GM23338 (cell line): Measurements from ENCODE around the gene AGAP1. TPM values are rescaled to one million over a fixed set of nuclear protein-coding genes. Genes with fewer than 3 reads are reported as not detected.
A peak's percentile ranks its signal among the peaks of the same experiment; 100 is the strongest.

Experiments used
- ATAC-seq: fragments of 200-7000 bp; cut with Tn5 transposase; 3 replicates; pipeline ENCODE4 v1.9.1; 2020
- DNase-seq: peaks from one replicate; pipeline ENCODE4 v3.0.0-alpha.2; 2015; ENCODE audit warnings: low spot score
- H2AFZ ChIP-seq: fragments of 200-600 bp; sonication (generic); 2 replicates; pipeline ENCODE4 v1.8.0; 2016; ENCODE audit warnings: antibody characterized with exemption, mild to moderate bottlenecking, moderate library complexity
- H3F3A ChIP-seq: fragments of 200-600 bp; sonication (generic); replicated peaks from 2 replicates; pipeline ENCODE4 v1.8.0; 2017; ENCODE audit warnings: antibody characterized with exemption, mixed run types, low read depth
- H3K27ac ChIP-seq: fragments of 200-600 bp; sonication (generic); 2 replicates; pipeline ENCODE4 v1.6.1; 2016; ENCODE audit warnings: low read depth
- H3K27me3 ChIP-seq: fragments of 200-600 bp; sonication (generic); 2 replicates; pipeline ENCODE4 v1.8.0; 2016; ENCODE audit warnings: mild to moderate bottlenecking, mixed run types, moderate library complexity; ENCODE audit not compliant: insufficient read depth
- H3K36me3 ChIP-seq: fragments of 200-600 bp; sonication (generic); 2 replicates; pipeline ENCODE4 v1.8.0; 2016; ENCODE audit warnings: mild to moderate bottlenecking; ENCODE audit not compliant: insufficient read depth
- H3K4me1 ChIP-seq: fragments of 200-600 bp; sonication (generic); 2 replicates; pipeline ENCODE4 v1.8.0; 2016; ENCODE audit warnings: mild to moderate bottlenecking, moderate library complexity; ENCODE audit not compliant: insufficient read depth
- H3K4me2 ChIP-seq: fragments of 200-600 bp; sonication (generic); 2 replicates; pipeline ENCODE4 v1.7.1; 2017; ENCODE audit warnings: mixed run types
- H3K4me3 ChIP-seq: fragments of 200-600 bp; sonication (generic); 2 replicates; pipeline ENCODE4 v1.6.1; 2016; ENCODE audit warnings: mixed run types
- H3K79me2 ChIP-seq: fragments of 200-600 bp; sonication (generic); replicated peaks from 2 replicates; pipeline ENCODE4 v1.8.0; 2017; ENCODE audit warnings: mild to moderate bottlenecking; ENCODE audit not compliant: insufficient read depth
- H3K9me2 ChIP-seq: fragments of 200-600 bp; sonication (generic); 2 replicates; pipeline ENCODE4 v1.8.0; 2017; ENCODE audit not compliant: insufficient read depth
- H4K20me1 ChIP-seq: fragments of 200-600 bp; sonication (generic); replicated peaks from 2 replicates; pipeline ENCODE4 v1.8.0; 2017; ENCODE audit warnings: mild to moderate bottlenecking; ENCODE audit not compliant: insufficient read depth
- H3K27ac Mint-ChIP-seq: 2 replicates; pipeline ENCODE4 v1.8.0; 2020; ENCODE audit warnings: inconsistent platforms, mild to moderate bottlenecking, moderate library complexity, mixed read lengths
- H3K27me3 Mint-ChIP-seq: 3 replicates; pipeline ENCODE4 v1.8.0; 2022; ENCODE audit warnings: low read depth, mild to moderate bottlenecking, moderate library complexity, mixed read lengths, inconsistent platforms; ENCODE audit not compliant: insufficient read depth, poor library complexity
- H3K36me3 Mint-ChIP-seq: 3 replicates; pipeline ENCODE4 v1.8.0; 2021; ENCODE audit warnings: low read depth, mild to moderate bottlenecking, inconsistent platforms, moderate library complexity, mixed read lengths
- H3K4me1 Mint-ChIP-seq: 3 replicates; pipeline ENCODE4 v1.8.0; 2020; ENCODE audit warnings: mild to moderate bottlenecking, inconsistent platforms, mixed read lengths
- H3K4me3 Mint-ChIP-seq: 3 replicates; pipeline ENCODE4 v1.8.0; 2021; ENCODE audit warnings: moderate library complexity, mild to moderate bottlenecking, inconsistent platforms, mixed read lengths
- H3K9me3 Mint-ChIP-seq: 3 replicates; pipeline ENCODE4 v1.8.0; 2020; ENCODE audit warnings: moderate library complexity, mild to moderate bottlenecking, inconsistent platforms, mixed read lengths
- CREB1 ChIP-seq: fragments of 250-450 bp; sonication (Bioruptor Pico); IDR thresholded peaks from 2 replicates; pipeline ENCODE4 v1.5.0; 2020; ENCODE audit warnings: low read depth, mild to moderate bottlenecking, moderate library complexity
- EZH2 ChIP-seq: fragments of 200-600 bp; sonication (generic); IDR thresholded peaks from one replicate; pipeline ENCODE4 v1.8.0; 2017; ENCODE audit warnings: antibody characterized with exemption, mild to moderate bottlenecking, low read depth; ENCODE audit not compliant: unreplicated experiment
- EZH2phosphoT487 ChIP-seq: fragments of 200-600 bp; sonication (generic); IDR thresholded peaks from one replicate; pipeline ENCODE4 v1.8.1; 2018; ENCODE audit warnings: antibody characterized with exemption; ENCODE audit not compliant: unreplicated experiment
- JUNB ChIP-seq: IDR thresholded peaks from one replicate; pipeline ENCODE4 v1.6.1; 2016; ENCODE audit warnings: antibody characterized with exemption; ENCODE audit not compliant: unreplicated experiment
- NANOG ChIP-seq: IDR thresholded peaks from 2 replicates; pipeline ENCODE4 v1.6.1; 2016; ENCODE audit warnings: antibody characterized with exemption, borderline replicate concordance
- POLR2AphosphoS5 ChIP-seq: IDR thresholded peaks from 2 replicates; pipeline ENCODE4 v1.6.1; 2016; ENCODE audit warnings: antibody characterized with exemption, low read depth
- STAT1 ChIP-seq: IDR thresholded peaks from one replicate; pipeline ENCODE4 v1.6.1; 2016; ENCODE audit warnings: antibody characterized with exemption; ENCODE audit not compliant: unreplicated experiment
- ZNF114 ChIP-seq: fragments of 250-450 bp; sonication (Bioruptor Pico); IDR thresholded peaks from 2 replicates; pipeline ENCODE4 v1.5.0; 2020; ENCODE audit warnings: mild to moderate bottlenecking, moderate library complexity
- ZNF331 ChIP-seq: fragments of 250-450 bp; sonication (Bioruptor Pico); IDR thresholded peaks from 2 replicates; pipeline ENCODE4 v1.5.0; 2020; ENCODE audit warnings: low read depth, mild to moderate bottlenecking, moderate library complexity
- polyA plus RNA-seq: library from polyadenylated mRNA; unstranded; fragments of >200 nt; fragmentation: Nextera tagmentation; extraction: Ambion mirVana; gene quantifications from 2 replicates; pipeline ENCODE4 v1.2.1, GENCODE V29; 2016
- total RNA-seq: library from RNA; depleted of rRNA; stranded (reverse); fragments of >200 nt; shearing (Covaris generic); gene quantifications from 2 replicates; pipeline ENCODE4 v1.2.3, GENCODE V29; 2014
- TF ChIP-seq, protein P1 (sequence below), 2 experiments: fragments of 200-600 bp in 1 of 2; sonication (generic) in 1 of 2; conservative IDR thresholded peaks; 2 replicates each; pipeline versions ENCODE4 v1.5.1 to v1.6.1; 2016 to 2017; ENCODE audit warnings: antibody characterized with exemption in 2 of 2, low read depth in 2 of 2, mild to moderate bottlenecking in 2 of 2, moderate library complexity in 1 of 2
- TF ChIP-seq, protein P2 (sequence below): IDR thresholded peaks from 2 replicates; pipeline ENCODE4 v1.6.1; 2016; ENCODE audit warnings: antibody characterized with exemption
- TF ChIP-seq, protein P3 (sequence below): fragments of 250-450 bp; sonication (Bioruptor Pico); IDR thresholded peaks from 2 replicates; pipeline ENCODE4 v1.5.0; 2020; ENCODE audit warnings: mild to moderate bottlenecking, moderate library complexity
- TF ChIP-seq, protein P4 (sequence below): IDR thresholded peaks from one replicate; pipeline ENCODE4 v1.6.1; 2018; ENCODE audit warnings: antibody characterized with exemption; ENCODE audit not compliant: unreplicated experiment

The AGAP1 gene
- total and polyA plus RNA-seq, 2 experiments from 2014 or later = 13.3 to 27.9 TPM

- no peak overlapping the region for H2AFZ ChIP-seq
- H3K4me1 ChIP-seq = 0 out of 2 replicates have a peak, but pooled peaks cover 3% of the 10 kb centered on the region
- Mint-ChIP-seq H3K9me3 (no peaks in the 10 kb centered on the region), H3K36me3 (peaks cover 4% of the 10 kb centered on the region; the same call in 1 of the 3 replicates), H3K4me3 (no peak overlapping the region), H3K4me1 (peaks cover 15% of the 10 kb centered on the region), H3K27me3 (peaks cover 2% of the 10 kb centered on the region), H3K27ac (peak overlapping the region; percentile 83; the same call in 1 of the 2 replicates)
- TF ChIP-seq, protein P1, sequence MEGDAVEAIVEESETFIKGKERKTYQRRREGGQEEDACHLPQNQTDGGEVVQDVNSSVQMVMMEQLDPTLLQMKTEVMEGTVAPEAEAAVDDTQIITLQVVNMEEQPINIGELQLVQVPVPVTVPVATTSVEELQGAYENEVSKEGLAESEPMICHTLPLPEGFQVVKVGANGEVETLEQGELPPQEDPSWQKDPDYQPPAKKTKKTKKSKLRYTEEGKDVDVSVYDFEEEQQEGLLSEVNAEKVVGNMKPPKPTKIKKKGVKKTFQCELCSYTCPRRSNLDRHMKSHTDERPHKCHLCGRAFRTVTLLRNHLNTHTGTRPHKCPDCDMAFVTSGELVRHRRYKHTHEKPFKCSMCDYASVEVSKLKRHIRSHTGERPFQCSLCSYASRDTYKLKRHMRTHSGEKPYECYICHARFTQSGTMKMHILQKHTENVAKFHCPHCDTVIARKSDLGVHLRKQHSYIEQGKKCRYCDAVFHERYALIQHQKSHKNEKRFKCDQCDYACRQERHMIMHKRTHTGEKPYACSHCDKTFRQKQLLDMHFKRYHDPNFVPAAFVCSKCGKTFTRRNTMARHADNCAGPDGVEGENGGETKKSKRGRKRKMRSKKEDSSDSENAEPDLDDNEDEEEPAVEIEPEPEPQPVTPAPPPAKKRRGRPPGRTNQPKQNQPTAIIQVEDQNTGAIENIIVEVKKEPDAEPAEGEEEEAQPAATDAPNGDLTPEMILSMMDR (conservative IDR thresholded peaks at IDR 0.05; ENCODE audit: low read depth in 2 of 2) = no peak
- TF ChIP-seq ZNF331 (CRISPR knock-in tag) (no peak), NANOG (no peak), POLR2AphosphoS5 (no peak), ZNF114 (CRISPR knock-in tag) (no peak), EZH2 (no peak), STAT1 (no peak), EZH2phosphoT487 (no peak), CREB1 (no peak), JUNB (no peak)
- TF ChIP-seq, protein P2, sequence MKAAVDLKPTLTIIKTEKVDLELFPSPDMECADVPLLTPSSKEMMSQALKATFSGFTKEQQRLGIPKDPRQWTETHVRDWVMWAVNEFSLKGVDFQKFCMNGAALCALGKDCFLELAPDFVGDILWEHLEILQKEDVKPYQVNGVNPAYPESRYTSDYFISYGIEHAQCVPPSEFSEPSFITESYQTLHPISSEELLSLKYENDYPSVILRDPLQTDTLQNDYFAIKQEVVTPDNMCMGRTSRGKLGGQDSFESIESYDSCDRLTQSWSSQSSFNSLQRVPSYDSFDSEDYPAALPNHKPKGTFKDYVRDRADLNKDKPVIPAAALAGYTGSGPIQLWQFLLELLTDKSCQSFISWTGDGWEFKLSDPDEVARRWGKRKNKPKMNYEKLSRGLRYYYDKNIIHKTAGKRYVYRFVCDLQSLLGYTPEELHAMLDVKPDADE = no peak
- TF ChIP-seq, protein P3, sequence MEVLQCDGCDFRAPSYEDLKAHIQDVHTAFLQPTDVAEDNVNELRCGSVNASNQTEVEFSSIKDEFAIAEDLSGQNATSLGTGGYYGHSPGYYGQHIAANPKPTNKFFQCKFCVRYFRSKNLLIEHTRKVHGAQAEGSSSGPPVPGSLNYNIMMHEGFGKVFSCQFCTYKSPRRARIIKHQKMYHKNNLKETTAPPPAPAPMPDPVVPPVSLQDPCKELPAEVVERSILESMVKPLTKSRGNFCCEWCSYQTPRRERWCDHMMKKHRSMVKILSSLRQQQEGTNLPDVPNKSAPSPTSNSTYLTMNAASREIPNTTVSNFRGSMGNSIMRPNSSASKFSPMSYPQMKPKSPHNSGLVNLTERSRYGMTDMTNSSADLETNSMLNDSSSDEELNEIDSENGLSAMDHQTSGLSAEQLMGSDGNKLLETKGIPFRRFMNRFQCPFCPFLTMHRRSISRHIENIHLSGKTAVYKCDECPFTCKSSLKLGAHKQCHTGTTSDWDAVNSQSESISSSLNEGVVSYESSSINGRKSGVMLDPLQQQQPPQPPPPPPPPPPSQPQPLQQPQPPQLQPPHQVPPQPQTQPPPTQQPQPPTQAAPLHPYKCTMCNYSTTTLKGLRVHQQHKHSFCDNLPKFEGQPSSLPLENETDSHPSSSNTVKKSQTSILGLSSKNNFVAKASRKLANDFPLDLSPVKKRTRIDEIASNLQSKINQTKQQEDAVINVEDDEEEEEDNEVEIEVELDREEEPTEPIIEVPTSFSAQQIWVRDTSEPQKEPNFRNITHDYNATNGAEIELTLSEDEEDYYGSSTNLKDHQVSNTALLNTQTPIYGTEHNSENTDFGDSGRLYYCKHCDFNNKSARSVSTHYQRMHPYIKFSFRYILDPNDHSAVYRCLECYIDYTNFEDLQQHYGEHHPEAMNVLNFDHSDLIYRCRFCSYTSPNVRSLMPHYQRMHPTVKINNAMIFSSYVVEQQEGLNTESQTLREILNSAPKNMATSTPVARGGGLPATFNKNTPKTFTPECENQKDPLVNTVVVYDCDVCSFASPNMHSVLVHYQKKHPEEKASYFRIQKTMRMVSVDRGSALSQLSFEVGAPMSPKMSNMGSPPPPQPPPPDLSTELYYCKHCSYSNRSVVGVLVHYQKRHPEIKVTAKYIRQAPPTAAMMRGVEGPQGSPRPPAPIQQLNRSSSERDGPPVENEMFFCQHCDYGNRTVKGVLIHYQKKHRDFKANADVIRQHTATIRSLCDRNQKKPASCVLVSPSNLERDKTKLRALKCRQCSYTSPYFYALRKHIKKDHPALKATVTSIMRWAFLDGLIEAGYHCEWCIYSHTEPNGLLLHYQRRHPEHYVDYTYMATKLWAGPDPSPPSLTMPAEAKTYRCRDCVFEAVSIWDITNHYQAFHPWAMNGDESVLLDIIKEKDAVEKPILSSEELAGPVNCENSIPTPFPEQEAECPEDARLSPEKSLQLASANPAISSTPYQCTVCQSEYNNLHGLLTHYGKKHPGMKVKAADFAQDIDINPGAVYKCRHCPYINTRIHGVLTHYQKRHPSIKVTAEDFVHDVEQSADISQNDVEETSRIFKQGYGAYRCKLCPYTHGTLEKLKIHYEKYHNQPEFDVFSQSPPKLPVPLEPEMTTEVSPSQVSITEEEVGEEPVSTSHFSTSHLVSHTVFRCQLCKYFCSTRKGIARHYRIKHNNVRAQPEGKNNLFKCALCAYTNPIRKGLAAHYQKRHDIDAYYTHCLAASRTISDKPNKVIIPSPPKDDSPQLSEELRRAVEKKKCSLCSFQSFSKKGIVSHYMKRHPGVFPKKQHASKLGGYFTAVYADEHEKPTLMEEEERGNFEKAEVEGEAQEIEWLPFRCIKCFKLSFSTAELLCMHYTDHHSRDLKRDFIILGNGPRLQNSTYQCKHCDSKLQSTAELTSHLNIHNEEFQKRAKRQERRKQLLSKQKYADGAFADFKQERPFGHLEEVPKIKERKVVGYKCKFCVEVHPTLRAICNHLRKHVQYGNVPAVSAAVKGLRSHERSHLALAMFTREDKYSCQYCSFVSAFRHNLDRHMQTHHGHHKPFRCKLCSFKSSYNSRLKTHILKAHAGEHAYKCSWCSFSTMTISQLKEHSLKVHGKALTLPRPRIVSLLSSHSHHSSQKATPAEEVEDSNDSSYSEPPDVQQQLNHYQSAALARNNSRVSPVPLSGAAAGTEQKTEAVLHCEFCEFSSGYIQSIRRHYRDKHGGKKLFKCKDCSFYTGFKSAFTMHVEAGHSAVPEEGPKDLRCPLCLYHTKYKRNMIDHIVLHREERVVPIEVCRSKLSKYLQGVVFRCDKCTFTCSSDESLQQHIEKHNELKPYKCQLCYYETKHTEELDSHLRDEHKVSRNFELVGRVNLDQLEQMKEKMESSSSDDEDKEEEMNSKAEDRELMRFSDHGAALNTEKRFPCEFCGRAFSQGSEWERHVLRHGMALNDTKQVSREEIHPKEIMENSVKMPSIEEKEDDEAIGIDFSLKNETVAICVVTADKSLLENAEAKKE (CRISPR knock-in tag) = no peak
- TF ChIP-seq, protein P4, sequence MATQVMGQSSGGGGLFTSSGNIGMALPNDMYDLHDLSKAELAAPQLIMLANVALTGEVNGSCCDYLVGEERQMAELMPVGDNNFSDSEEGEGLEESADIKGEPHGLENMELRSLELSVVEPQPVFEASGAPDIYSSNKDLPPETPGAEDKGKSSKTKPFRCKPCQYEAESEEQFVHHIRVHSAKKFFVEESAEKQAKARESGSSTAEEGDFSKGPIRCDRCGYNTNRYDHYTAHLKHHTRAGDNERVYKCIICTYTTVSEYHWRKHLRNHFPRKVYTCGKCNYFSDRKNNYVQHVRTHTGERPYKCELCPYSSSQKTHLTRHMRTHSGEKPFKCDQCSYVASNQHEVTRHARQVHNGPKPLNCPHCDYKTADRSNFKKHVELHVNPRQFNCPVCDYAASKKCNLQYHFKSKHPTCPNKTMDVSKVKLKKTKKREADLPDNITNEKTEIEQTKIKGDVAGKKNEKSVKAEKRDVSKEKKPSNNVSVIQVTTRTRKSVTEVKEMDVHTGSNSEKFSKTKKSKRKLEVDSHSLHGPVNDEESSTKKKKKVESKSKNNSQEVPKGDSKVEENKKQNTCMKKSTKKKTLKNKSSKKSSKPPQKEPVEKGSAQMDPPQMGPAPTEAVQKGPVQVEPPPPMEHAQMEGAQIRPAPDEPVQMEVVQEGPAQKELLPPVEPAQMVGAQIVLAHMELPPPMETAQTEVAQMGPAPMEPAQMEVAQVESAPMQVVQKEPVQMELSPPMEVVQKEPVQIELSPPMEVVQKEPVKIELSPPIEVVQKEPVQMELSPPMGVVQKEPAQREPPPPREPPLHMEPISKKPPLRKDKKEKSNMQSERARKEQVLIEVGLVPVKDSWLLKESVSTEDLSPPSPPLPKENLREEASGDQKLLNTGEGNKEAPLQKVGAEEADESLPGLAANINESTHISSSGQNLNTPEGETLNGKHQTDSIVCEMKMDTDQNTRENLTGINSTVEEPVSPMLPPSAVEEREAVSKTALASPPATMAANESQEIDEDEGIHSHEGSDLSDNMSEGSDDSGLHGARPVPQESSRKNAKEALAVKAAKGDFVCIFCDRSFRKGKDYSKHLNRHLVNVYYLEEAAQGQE = no peak
- DNase-seq (peak; percentile 26), ATAC-seq (peak; percentile 77)
- H3K36me3 ChIP-seq = no peaks in the 10 kb centered on the region
- H4K20me1 ChIP-seq = peaks cover 13% of the 10 kb centered on the region
- no peaks in the 10 kb centered on the region for H3K9me2 ChIP-seq
- H3K27ac ChIP-seq = no peak overlapping the region
- H3K27me3 ChIP-seq = no peaks in the 10 kb centered on the region
- H3F3A ChIP-seq = no peaks in the 10 kb centered on the region
- no peaks in the 10 kb centered on the region for H3K79me2 ChIP-seq
- H3K4me2 ChIP-seq = no peak overlapping the region
- H3K4me3 ChIP-seq = no peak overlapping the region
These were observed 410.1 kb downstream of the AGAP1 start for GRCh38 chr2:235903782-235904584.
